GM21619 (cell line): ENCODE data around the gene CLDN19.
"Not testable (repeated sequence)": the region's sequence is repeated elsewhere in the genome, so short reads cannot be mapped to it uniquely, and the experiment has no call there.

Experiments used
- ATAC-seq: cut with Tn5 transposase; IDR thresholded peaks from one replicate; pipeline ENCODE4 v1.9.1; 2021; ENCODE audit not compliant: unreplicated experiment

The CLDN19 gene

DNA sequence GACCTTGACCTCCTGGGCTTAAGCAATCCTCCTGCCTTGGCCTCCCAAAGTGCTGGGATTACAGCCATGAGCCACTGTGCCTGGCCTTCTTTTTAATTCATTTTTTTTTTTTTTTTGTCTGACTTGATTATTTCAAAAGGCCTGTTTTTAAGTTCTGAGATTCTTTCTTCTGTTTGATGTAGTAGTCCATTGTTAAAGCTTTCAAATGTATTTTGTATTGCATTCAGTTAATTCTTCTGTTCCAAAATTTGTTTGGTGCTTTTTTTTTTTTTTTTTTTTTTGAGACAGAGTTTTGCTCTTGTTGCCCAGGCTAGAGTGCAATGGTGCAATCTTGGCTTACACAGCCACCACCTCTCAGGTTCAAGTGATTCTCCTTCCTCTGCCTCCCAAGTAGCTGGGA, 25.6 kb downstream of the CLDN19 start:
- not testable (repeated sequence) for ATAC-seq

DNA sequence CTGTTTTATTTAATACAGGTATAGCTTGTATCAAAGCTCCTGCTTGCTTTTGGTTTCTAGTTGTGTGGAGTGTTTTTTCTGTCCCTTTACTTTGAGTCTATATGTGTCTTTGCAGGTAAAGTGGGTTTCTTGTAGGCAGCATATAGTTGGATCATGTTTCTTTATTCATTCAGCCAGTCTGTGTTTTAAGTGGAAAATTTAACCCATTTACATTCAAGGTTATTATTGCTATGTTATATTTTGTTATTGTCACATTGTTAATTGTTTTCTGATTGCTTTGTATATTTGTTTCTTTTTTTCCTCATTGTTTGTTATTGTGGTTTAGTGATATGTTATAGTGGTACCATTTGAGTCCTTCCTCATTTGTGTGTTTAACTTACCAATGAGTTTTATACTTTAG, 26.7 kb downstream of the CLDN19 start:
- no peak for ATAC-seq

DNA sequence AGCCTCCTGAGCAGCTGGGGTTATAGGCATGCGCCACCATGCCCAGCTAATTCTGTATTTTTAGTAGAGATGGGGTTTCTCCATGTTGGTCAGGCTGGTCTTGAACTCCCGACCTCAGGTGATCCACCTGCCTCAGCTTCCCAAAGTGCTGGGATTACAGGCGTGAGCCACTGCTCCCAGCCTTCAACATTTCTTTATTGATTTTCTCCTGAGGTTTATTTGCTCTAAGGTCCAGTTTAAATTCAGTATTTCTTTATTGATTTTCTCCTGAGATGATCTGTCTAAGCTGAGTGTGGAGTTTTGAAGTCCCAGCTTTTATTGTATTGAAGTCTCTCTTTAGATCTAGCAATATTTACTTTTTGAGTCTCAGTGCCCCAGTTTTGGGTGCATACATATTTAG, 27.2 kb downstream of the CLDN19 start:
- not testable (repeated sequence) for ATAC-seq

DNA sequence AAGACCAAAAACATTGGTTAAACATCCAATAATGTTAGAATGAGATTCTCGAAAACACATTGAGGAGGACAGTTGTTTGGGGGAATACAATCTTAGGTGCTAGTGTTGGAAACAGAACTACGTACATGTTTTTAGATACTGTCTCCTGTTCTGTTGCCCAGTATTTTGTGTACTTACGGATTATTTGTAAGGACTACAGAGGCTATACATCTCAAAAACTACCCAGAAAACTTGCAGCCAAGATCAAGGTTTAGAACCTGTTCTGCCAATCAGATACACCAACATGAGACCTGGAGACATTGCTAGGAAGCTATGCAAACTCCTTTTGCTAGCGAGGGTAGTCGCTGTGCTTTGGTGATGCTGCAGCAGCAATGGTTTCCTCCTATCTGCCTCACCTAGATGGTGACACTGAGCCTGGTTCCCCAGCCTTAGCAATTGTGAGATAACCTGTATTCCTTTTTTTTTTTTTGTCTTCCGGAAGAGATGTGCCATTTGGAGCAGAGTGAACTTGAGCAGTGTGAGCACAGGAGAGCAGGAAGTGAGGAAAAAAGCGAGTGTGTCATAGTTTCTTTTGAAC, 36.1 kb downstream of the CLDN19 start:
- no peak for ATAC-seq

DNA sequence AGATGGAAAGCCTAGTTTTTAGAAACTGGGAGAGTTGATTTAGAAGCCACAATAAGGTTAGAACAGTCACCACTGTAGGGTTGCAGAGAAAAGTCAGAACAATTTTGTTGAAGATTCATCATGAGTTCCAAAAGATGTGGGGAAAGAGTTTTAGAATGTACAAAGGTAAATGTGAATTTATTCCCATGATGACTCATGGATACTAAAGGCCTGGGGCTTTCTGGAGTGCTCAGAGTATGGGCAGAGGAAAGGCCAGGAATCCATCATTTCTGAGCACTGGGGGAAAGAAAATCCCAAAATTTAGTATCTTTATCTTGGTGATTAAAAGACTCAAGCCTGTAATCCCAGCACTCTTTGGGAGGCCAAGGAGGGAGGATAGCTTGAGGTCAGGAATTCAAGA, 40.0 kb downstream of the CLDN19 start:
- ATAC-seq, result no peak

DNA sequence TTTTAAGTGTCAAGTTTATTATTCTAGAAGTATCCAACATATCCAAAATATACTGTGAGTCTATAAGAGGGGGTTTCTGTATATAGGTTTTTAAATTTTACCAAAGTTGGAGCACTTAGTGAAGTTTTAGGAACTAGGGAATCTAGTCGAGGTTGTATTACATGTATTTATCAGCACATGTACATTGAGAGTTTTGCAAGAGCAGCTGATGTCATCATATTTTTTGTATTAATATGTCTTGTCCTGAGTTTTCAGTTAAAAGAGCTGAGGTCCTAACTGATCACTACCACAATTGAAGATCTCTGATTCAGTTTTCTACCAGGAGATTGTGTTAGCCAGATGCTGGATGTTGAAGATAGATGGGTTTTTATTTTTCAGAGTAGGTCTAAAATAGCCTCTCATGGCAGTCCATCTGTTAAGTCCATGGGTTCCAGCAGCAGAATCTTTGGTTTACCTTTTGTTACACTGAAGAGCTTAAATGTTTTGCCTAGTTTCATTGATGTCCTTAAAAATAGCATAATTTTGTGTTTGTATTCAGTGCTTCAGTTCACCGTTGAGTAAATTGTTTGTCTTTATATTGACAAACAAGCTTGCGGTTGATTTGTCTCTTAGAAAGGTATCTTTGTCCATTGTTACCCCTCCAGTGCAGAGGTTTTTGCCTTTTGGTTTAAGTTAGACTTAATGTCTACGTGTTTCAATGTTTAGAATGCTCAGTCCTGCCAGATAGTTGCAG, 41.8 kb downstream of the CLDN19 start:
- ATAC-seq, result no peak

DNA sequence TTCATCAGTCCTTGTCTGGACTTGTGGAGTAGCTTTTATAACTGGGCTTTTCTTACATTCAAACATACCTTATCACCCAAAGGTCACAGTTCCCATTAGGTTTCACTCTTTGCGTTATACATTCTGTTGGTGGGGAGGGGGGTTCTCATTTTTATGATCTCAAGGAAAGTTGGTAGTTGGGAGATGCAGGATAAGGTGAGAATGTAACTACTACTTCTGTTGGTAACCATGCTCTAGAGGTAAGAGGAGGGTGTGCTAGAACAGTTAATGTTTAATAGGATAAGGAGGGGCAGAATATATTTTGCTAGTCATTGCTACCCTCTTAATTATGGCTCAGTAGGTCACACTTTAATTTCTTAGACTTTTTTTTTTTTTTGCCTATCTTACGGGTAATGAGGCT, 47.1 kb downstream of the CLDN19 start:
- no peak for ATAC-seq

DNA sequence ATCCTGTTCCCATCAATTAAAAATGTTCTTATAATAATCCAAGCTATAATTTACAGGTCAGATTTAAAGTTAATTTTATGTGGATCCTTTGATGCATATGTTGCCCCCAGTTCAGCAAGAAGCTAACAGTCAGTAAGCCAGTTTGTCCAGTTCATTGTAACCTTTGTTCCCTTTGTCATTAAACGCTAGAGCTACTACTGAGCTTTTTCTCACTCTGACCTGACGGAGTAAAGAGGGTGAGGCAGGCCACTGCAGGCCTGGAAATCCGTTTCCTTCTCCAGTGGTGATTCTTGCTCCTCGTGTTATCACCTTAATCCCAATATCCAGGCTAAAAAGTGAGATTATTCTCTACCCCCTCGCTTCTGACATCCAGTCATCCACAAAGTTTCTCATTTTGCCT, 47.6 kb downstream of the CLDN19 start:
- no peak for ATAC-seq

DNA sequence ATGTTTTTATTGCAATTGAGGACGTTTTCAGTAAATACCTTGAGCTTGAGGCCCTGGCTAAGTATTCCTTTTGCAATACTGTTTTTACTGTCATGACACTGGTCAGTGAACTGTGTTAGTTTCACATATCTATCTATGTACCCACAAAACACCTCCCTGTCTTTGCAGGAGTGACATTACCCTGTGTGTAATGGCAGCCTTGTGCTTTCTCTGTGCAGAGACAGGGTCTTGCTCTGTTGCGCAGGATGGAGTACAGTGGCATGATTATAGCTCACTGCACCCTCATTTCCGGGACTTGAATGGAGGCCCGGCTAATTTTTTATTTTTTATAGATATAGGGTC, 48.9 kb downstream of the CLDN19 start:
- ATAC-seq, result no peak

DNA sequence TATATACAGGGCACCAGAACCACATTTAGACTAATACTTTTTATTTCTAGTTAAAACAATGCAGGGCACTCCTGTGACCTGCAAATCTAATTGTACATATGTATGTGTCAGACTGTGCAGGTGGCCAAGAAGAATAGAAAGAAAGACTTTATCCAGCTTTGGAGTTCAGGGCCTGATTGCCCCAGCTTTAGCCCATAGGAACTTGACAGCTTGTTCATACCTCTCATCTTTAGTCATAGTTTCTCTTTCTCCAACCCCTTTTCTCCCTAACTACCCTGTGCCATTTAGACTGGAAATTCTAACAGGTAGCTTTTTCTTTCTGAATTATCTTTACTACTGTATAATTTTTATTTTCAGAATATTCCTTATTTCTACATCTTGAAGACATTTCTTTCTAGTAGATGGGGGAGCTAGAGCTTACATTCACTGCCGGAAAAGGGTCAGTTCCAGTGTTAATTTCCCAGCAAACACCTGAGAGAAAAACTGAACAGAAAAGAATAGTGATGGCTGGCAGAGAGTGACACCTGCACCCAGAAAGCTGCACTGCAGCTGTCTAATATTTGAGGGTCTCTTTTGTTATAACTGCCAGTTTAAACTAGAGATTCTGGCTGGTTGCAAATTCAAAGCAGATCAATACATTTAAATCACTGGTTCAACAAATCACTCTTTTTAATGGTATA, 49.4 kb downstream of the CLDN19 start:
- no peak for ATAC-seq

DNA sequence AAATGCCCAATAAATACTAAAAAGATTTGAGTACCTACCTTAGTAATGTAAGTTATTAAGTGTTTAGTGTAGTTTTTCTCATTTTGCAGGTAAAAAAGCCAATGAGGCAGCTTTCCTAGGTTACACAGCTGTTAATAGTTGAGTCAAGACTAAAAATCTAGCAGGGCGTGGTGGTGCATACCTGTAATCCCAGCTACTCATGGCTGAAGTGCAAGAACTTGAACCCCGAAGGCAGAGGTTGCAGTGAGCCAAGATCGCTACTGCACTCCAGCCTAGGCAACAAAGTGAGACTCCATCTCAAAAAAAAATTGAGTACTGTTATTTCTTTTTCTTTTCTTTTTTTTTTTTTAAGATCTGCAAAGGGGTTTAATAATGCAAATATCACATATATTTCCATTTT, 50.1 kb downstream of the CLDN19 start:
- ATAC-seq, result no peak

DNA sequence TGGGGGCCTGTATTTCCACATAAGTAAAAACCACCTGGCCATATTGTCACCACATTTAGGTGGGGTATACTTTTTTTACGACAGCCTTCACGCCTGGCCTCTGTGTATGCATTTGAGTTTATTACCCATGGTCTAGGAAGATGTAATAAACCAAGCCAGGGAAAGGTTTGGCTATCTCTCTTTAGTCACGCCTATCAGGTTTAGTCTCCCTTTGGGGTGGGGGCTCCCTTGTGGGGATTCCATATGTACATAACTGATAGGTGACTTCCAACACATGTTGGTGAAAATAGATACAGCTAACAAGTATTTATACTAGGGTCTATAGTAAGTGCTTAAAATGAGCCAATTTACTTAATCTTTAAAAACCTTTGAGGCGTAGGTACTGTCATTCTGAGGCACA, 53.6 kb downstream of the CLDN19 start:
- ATAC-seq, result no peak

DNA sequence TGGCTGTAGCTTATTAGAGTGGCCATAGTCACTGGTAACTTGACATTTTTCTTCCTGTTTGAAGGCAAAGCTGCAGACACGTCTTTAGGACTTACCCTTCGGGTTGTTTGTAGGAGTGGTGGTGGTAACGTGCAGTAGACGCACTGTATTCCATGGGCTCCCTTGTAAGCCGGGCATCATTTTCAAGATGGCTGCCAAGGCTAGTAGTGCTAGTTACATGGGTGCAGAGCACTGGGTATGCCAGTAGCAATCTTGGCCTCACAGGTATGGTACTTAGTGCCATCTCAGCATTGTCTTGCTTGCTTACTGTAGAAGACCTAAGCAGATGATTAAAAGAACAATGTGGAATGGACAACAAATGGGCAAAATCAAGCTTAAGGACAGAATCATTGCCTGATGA, 55.9 kb downstream of the CLDN19 start:
- no peak for ATAC-seq
